ENCODE results near the gene PRAC2.
"Not testable (repeated sequence)": the region's sequence is repeated elsewhere in the genome, so short reads cannot be mapped to it uniquely, and the experiment has no call there.

PRAC2 gene

DNA sequence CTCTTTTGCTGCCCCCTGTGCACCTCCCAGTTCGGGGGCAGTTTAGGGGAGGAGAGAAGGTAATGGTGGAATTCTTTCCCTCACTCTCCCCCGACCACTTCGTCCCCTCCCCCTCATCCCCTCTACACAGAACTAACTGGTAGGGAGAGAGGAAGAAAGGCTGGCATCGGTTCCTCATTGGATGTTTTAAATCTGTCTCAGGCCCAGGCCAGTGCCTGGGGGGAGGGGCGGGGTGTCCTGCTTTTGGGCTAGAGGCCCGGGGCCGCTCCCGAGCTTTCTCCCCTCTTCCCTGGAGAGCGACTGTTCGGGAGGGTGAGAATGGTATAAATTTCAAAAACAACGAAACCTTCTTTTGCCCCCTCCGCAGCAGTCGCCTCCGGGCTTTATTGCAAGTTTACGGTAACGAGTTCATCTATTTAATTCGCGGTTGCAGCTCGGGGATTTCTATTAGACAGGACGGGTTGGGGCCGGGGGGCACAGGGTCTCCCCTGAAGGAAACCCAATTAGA is at the start of gene PRAC2:
PRAC2 (plus strand) TSS at position 271 of the 508 bp plus-strand sequence. CDS start 1,226 bp downstream, outside the sequence.
- no peak for DNase-seq

DNA sequence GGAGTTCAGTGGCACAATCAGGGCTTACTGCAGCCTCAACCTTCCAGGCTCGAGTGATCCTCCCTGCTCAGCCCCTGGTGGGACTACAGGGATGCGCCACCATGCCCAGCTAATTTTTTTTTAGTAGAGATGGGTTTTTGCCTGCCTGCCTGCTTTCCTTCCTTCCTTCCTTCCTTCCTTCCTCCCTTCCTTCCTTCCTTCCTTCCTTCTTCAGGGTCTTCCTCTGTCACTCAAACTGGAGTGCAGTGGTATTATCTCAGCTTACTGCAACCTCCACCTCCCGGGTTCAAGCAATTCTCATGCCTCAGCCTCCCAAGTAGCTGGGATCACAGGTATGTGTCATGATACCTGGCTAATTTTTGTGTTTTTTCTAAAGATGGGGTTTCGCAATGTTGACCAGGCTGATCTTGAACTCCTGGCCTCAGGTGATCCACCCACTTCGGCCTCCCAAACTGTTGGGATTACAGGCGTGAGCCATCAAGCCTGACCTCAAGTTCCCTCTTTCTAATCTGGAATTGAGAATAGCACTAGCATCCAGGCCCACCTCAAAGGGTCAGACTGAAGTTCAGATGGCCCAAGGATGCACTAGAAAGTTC is 45.9 kb upstream of the PRAC2 start:
- no peak for DNase-seq

DNA sequence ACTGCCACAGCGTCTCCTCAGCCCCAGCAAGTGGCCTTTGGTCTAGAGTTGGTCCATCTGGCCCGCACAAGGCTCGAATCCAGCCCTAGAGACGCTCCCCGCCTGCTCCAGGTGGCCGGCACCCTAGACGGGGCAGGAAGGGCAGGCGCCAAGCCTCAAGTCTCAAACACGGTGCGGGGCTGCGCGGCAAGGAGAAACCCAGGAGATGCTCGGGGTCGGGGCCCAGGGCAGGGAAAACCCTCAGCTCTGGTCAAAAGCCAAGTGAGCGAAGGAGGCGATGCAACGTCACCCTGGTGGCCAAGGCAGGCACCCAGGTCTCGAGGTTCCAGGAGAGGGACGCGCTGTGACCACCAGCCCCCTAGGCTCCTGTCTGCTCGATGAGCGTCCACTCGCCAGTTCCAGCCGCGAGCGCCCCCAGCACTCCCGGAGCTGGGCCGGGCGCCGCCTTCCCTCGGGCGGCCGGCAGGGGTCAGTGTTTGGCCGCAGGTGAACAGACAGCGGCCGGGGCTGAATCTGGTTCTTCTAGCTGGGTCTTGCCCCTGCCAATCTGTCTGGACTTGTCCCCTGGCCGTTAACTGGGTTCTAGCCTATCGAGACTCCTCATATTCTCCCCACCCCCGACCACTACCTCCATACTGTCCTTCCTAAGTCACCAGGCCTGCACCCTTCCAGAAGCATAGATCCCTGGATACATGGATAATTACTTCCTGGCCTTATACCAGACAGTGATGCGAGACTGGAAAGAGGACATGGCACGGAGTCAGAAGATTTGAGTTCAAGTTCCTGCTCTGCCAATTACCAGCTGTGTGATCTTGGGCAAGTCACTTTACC is 44.6 kb upstream of the PRAC2 start:
- DNase-seq, result peak; percentile 5 to 32

GRCh38 chr17:48679385-48680096 is 43.4 kb upstream of the PRAC2 start:
- DNase-seq, result no peak

DNA sequence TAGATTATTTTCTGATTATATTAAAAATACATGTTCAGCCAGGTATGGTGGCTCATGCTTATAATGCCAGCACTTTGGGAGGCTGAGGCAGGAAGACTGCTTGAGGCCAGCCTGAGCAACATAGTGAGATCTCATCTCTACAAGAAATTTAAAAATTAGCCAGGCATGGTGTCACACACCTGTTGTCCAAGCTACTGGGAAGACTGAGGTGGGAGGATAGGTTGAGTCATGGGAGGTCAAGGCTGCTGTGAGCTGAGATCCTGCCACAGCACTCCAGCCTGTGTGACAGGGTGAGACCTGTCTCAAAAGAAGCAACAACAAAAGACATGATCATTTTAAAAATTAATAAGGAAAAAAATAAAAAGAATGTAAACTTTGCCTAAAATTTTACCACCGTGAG is 41.4 kb upstream of the PRAC2 start:
- no peak for DNase-seq

GRCh38 chr17:48690655-48691054 is 32.3 kb upstream of the PRAC2 start:
- no peak for DNase-seq

DNA sequence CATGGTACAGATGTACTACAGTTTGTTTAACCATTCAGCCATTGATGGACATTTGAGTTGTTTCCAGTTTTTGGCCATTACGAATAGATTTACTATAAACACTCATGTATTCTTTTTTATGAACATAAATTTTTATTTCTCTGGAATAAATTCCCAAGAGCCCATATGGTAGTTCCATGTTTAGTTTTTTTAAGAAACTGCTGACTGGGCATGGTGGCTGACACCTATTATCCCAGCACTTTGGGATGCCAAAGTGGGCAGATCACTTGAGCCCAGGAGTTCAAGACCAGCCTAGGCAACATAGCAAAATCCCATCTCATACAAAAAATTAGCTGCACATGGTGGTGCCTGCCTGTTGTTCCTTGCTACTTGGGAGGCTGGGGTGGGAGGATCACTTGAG is 30.9 kb upstream of the PRAC2 start:
- DNase-seq, result no peak

- no peak for DNase-seq
Observed at GRCh38 chr17:48693178-48693577, 29.8 kb upstream of the PRAC2 start.

DNA sequence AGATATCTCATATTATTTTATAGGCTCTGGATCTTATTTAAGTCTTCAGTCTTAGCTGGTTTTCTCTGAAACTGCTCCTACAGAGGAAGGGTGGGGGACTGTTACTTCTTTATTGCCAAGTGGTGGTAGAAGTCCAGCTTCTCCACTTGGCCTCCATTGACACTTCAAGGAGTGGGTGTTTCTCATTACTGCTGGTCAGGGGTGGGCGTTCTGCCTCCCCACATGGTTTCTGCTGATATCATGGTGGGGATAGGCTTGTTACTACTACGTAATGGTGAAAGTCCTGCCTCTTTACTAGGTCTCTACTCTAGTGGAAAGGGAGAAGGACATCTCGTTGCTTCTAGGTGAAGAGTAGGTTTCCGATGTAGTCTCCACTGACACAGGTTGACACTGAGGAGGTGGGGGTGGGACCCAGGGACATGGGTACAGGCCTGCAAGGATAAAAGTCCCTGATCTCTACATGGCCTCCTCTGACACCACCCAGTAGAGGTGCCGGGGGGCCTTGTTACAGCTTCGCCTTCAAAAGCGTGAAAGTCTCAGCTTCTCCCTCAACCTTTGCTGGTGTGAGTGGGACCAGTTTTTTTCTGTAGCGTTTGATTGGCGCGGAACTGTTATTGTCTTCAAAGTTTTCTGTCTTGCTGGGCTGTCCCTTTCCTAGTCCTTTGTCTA is 21.0 kb upstream of the PRAC2 start:
- no peak for DNase-seq

DNA sequence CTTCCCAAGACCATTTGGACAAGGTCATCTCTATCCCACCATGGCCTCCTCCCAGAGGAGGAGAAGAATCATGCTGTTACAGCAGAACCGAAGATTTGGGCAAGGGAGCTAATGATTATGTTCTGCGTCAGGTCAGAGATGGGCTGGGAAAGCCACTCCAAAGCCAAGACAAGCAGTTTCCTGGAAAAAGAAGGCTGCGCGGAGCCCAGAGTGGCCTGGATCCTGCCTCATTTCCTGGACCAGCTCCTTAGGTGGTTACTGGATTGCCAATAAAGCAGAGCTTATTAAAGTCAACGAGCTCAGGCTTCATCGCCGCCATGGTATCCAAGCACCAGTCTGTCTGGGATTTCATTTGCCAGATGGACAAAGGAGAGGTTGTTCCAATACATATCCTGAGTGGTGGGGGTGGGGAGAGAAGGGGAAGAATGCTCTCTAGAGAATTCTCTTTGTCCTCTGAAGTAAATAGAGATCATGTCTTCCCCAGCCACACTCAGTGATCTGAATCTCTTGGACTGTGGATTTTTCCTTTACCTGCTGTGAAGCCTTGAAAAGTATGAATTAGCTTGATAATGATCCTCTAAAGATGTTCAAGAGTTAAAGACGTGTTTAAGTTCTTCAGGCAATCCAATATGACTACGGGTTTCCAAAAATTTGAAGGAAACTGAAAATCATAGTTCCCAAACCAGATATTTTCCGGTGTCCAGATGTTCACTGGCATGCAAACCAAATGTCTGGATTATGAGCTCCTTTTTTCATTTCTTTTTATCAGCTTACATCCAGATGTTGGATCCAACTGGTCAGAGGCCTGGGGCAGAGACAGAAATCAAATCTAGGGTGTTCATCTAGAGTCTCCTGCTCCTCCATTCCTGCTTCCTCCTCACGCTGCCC is 18.4 kb upstream of the PRAC2 start:
- no peak for DNase-seq

GRCh38 chr17:48711128-48711527 is 11.9 kb upstream of the PRAC2 start:
- no peak for DNase-seq

- DNase-seq, result no peak
Observed at GRCh38 chr17:48715496-48716399, 7.2 kb upstream of the PRAC2 start.

- DNase-seq, result not testable (repeated sequence)
Observed at GRCh38 chr17:48716549-48716948, 6.4 kb upstream of the PRAC2 start.

DNA sequence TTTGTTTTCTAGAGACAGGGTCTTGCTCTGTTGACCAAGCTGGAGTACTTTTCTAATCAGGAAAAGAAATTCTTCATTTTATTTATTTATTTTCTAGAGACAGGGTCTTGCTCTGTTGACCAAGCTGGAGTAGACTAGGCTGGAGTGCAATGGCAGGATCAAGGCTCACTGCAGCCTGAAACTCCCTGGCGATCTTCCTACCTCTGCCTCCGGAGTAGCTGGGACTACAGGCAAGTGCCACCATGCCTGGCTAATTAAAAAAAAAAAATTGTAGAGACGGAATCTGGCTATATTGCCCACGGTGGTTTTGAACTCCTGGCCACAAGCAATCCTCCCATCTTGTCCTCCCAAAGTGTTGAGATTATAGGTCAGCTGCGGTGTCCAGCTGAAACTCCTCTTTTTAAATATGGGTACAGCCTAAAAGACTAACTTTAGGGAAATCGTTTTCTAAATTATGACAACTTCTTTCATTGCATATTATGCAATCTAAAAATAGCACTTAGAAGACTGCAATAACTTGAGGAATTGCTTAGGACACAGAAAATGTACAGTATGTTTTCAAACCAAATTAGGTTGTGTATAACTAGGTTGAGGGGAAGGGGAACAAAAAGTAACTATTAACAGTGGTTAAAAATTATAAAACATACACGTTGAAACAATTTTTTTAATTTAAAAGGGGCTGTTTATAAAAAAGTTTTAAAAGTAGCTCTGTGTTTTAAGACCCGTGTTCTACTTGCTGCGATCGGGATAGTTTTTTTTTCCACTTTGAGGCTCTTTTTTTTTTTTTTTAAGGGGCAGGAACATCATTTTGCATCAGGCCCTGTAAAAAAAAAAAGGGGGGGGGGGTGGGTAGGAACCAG is 5.4 kb upstream of the PRAC2 start:
- no peak for DNase-seq

DNA sequence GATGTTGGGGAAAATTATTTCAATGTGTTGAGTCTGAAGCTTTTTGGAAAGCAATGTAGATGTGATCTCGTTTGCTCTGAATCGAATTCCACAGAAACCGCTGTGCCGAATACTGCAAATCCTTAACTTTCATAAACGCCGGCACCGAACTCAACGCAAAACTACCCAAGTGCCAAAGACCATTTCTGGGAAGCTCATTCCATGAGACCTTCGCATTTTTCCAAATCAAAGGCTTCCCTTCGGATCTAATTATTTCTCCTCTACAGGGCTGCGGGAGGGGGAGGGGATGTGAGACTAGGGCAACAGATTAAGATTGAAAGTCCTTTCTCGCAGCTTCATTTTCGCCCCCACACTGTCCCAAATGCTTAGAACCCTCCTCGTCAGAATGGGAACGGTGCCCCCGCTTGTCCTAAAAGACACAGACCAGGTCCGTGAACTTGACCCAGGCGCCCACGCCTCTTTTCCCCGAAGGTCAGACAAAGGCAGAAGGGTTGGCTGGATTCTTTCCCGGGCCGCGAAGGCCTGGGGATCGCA is 4.7 kb upstream of the PRAC2 start:
- DNase-seq, result no peak

DNA sequence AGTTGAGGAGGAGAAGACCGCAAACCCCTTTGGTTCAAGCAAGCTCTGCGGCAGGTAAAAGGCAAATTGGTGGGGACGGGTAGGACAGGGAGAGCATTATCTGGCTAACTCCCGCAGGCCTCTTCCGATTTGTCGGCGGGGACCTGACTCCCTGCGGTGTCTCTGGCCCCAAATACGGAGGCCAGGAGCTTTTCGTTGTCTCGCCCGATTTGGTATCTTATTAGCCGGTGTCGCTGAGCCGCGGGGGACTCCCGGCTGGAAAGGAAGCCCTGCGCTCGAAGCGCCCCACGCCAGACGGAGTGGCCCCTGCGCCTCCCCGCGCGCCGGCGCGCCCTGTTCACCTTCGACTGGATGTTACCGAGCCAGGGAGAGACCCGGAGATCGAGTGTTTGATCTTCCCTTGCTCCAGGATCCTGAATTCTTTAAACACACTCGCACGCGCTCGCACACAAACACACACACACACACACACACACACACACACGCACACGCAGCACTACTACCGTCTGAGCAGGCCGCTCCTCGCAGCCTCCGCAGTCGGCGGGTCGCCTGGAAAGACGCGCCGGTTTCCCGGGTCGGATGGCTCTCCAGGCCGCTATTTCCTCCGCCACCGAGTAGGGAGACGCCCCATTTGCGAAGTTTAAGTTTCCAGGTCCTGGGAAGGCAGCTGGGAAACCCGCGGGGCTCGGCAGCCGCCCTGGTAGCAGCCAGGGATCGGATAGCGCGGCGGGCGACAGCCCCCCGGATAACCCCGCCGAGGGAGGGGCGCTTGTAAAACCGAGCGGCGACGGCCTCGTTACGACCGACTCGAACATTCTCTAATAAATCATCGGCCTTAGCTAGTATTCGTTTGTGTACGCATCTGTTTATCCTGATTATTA is 4.0 kb upstream of the PRAC2 start:
- DNase-seq, result no peak

DNA sequence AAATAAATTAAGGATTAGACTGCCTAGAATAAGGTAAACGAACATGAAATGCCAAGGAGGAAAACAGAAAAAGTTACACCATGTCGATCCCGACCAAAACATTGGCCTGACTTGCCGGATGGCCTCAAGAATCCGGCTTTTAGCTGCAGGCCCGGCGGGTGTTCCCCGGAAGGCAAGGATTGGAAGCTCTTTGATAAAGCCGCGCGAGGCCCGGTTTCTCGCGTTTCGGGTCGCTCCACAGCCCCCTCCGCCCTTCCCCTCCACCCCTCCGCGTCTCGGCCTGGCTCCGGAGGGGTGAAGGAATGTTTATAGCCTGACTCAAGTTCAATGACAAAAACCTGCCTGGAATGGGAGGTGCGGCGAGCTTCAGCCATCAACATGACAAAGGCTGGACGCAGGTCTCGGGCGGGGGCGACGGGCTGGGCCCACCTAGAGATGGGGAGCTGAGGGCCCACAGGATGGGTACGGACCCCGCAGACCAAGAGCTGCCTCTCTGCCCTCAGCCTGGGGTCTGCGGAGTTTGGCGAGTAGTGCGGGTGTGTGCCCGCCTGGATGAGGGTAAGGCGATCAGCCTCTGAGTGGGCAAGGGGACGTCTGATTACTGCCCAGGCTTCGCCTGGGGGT is 3.2 kb upstream of the PRAC2 start:
- no peak for DNase-seq

Measured in hippocampal formation (tissue), 2 donors.